ENCODE results near the gene ALOX5AP. TPM values are rescaled to one million over a fixed set of nuclear protein-coding genes. Genes with fewer than 3 reads are reported as not detected.

The ALOX5AP gene
- polyA plus RNA-seq, 2 of the 4 experiments (the other 2 are of a cell fraction) = 2.3 to 2.8 TPM

- FAIRE-seq (no peak), ATAC-seq (no peak), DNase-seq (ENCODE audit: low read depth in 1 of 2, low spot score in 1 of 2) (no peak)
- CTCF ChIA-PET = interaction anchor here (0.6 to 1.4 kb wide), 5 partner anchors 33 to 308 kb away, joined by 3 to 5 read pairs (median 3); no protein-coding TSS in a partner anchor
- H3K4me2 ChIP-seq = peak overlapping the region; percentile 86
- no peak overlapping the region for H3K4me3 ChIP-seq
- WGBS (ENCODE audit: missing lambda C conversion rate) = 53% methylated on average over 6 of the region's 6 CpGs
- POLR2A ChIA-PET = interaction anchor here (1.4 to 1.5 kb wide), 3 partner anchors 24 to 125 kb away, joined by 3 to 7 read pairs (median 5); partner anchors contain the start of gene USPL1
- TF ChIP-seq CBX2 (IDR thresholded peaks at IDR 0.05; ENCODE audit: borderline replicate concordance, low read depth) (no peak), EHF (CRISPR knock-in tag; IDR thresholded peaks at IDR 0.05) (no peak), KDM5A (IDR thresholded peaks at IDR 0.05) (no peak), FOSL2 (IDR thresholded peaks at IDR 0.05) (no peak), FOSL2 (CRISPR knock-in tag; IDR thresholded peaks at IDR 0.05) (no peak), CHD4 (IDR thresholded peaks at IDR 0.05; ENCODE audit: borderline replicate concordance) (no peak), HOXA7 (CRISPR knock-in tag; IDR thresholded peaks at IDR 0.05) (no peak), MYC (IDR thresholded peaks at IDR 0.05; ENCODE audit: borderline replicate concordance, low read length) (no peak)
- TF ChIP-seq, protein P1, sequence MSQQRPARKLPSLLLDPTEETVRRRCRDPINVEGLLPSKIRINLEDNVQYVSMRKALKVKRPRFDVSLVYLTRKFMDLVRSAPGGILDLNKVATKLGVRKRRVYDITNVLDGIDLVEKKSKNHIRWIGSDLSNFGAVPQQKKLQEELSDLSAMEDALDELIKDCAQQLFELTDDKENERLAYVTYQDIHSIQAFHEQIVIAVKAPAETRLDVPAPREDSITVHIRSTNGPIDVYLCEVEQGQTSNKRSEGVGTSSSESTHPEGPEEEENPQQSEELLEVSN (IDR thresholded peaks at IDR 0.05; ENCODE audit: borderline replicate concordance, low read depth) = no peak
- H3K4me1 ChIP-seq = peaks cover 72% of the 10 kb centered on the region
- H3K9me3 ChIP-seq = no peaks in the 10 kb centered on the region
- peak overlapping the region; percentile 90 for H3K27ac ChIP-seq
Measured at GRCh38 chr13:30742901-30743300, 7.6 kb downstream of the ALOX5AP start.

DNA sequence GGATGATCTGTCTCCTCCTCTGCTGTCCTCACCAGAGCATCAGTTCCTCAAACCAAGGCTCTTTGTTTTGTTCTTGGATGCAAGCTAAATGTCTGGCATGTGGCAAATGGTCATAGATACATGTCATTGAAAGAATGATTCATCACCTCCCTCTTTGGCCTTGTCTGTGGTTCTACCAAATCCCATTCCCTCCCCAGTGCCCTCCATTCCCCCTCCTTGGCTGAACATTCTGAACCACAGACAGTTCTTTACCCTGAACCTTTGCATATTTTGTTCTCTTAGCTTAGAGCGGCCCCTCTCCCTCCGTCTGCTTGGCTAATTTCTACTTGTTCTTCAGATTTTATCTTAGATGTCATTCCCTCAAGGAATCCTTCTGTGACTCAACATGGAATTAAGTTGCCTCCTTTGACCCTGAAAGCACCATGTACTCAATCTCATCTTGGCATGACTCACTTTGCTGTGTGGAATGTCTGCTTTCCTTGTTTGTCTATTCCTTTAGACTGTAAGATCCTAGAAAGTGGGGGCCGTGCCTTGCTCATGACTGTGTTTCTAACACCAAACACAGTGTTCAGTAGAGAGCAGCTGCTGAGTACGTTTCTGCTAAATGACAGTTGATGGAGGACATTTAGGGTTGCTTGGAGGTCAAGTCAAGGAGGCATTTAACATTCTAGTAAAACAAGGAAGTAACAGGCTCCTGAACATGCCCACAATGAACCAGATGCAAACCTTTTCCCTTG, 8.1 kb downstream of the ALOX5AP start:
- Histone ChIP-seq H3K9me3 (no peaks in the 10 kb centered on the region), H3K4me2 (peak overlapping the region; percentile 86), H3K27ac (peak overlapping the region; percentile 90 to 94), H3K4me3 (peak overlapping the region; percentile 23; the same call in 2 of the 3 replicates), H3K4me1 (peaks cover 72% of the 10 kb centered on the region)
- peak; percentile 80 to 89 for DNase-seq (ENCODE audit: low read depth in 1 of 2, low spot score in 1 of 2)
- peak; percentile 90 to 91 for ATAC-seq
- FAIRE-seq = no peak
- CTCF ChIA-PET = interaction anchor here (0.6 to 1.6 kb wide), 9 partner anchors 10 to 308 kb away, joined by 3 to 8 read pairs (median 3); no protein-coding TSS in a partner anchor
- TF ChIP-seq JUNB (IDR thresholded peaks at IDR 0.05) (peak; percentile 86), HOXA7 (CRISPR knock-in tag; IDR thresholded peaks at IDR 0.05) (no peak), POLR2A (IDR thresholded peaks at IDR 0.05; ENCODE audit: low read length) (no peak), CEBPB (IDR thresholded peaks at IDR 0.05) (peak in 1 of 2 experiments; percentile 52; a peak in 1 of 4 replicates), ESRRA (IDR thresholded peaks at IDR 0.05; ENCODE audit: borderline replicate concordance, low read length) (peak; percentile 66; the same call in 1 of the 2 replicates), JUN (IDR thresholded peaks at IDR 0.05) (peak; percentile 55 to 60; a peak in 2 of 5 replicates), MAX (IDR thresholded peaks at IDR 0.05) (peak; percentile 54), RAD21 (conservative IDR thresholded peaks at IDR 0.05 in 1 of 2, IDR thresholded peaks at IDR 0.05 in 1 of 2) (peak; percentile 20 to 41; a peak in 3 of 5 replicates), FOSL2 (IDR thresholded peaks at IDR 0.05) (peak; percentile 81), FOSL2 (CRISPR knock-in tag; IDR thresholded peaks at IDR 0.05) (peak; percentile 91), GATA3 (IDR thresholded peaks at IDR 0.05; ENCODE audit: borderline replicate concordance) (peak; percentile 92), EP300 (IDR thresholded peaks at IDR 0.05) (peak; percentile 29 to 55; a peak in 2 of 5 replicates)
- TF ChIP-seq, protein P1 (IDR thresholded peaks at IDR 0.05; ENCODE audit: borderline replicate concordance, low read depth) = 0 out of 2 replicates have a peak, but pooled peaks have one; percentile 23
- TF ChIP-seq, protein P2, sequence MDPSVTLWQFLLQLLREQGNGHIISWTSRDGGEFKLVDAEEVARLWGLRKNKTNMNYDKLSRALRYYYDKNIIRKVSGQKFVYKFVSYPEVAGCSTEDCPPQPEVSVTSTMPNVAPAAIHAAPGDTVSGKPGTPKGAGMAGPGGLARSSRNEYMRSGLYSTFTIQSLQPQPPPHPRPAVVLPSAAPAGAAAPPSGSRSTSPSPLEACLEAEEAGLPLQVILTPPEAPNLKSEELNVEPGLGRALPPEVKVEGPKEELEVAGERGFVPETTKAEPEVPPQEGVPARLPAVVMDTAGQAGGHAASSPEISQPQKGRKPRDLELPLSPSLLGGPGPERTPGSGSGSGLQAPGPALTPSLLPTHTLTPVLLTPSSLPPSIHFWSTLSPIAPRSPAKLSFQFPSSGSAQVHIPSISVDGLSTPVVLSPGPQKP (IDR thresholded peaks at IDR 0.05; ENCODE audit: low read depth, low read length) = no peak
- POLR2A ChIA-PET = interaction anchor here (1.2 to 1.5 kb wide), 4 partner anchors 24 to 126 kb away, joined by 3 to 7 read pairs (median 4); partner anchors contain the start of gene USPL1
- WGBS (ENCODE audit: missing lambda C conversion rate) = 0% methylated on average over 4 of the region's 4 CpGs

All from A549 (cell line).